GM10847 (cell line): Measurements from ENCODE around the gene RORB.

Experiments
- POLR2A ChIP-seq: IDR thresholded peaks from 2 replicates; pipeline ENCODE4 v1.6.1; 2011; ENCODE audit not compliant: insufficient read length; ENCODE audit errors: extremely low read depth

The RORB gene

GRCh38 chr9:74543145-74543544, 46.0 kb downstream of the RORB start:
- TF ChIP-seq POLR2A: no peak

- TF ChIP-seq POLR2A: no peak
Observed at GRCh38 chr9:74551266-74551665, 54.1 kb downstream of the RORB start.

GRCh38 chr9:74554751-74555419, 57.8 kb downstream of the RORB start:
- TF ChIP-seq POLR2A: no peak

GRCh38 chr9:74555565-74555964, 58.4 kb downstream of the RORB start:
- no peak for TF ChIP-seq POLR2A

DNA sequence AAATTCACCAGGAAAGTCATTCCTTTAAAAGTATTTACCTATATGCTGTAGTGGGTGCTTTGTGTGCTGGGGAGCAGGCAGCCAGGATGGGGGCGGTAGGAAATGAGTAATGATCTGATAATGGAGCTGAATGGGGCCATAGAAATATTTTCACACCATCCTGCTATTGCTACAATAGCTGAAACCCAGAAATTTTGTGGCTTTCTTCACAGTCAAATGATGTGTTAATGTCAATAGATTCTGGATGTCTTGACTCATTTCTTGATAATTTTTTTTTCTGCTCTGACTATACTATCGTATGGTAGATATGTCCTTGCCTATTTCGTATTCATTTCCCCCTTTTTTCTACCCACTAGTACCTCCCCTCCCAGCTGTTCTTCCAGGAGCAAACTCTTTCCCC, 59.5 kb downstream of the RORB start:
- TF ChIP-seq POLR2A: no peak

DNA sequence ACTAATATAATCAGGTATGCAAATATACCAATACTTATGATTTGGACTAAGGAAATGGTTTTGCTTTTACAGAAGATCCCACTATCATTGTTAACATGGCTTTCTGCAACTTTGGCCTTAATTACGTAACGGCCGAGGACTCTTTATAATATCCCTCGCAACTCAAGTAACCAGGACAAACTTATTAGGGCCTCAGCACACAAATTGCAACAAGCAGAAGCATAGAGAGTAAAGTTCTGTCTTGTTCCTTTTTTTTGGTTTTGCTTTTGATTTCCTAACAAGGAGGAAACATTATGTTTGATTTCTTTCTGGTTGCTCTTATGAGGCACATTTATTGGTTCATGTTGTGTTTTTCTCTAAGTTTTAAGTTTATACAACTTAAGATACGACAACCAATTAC, 60.4 kb downstream of the RORB start:
- TF ChIP-seq POLR2A: no peak

DNA sequence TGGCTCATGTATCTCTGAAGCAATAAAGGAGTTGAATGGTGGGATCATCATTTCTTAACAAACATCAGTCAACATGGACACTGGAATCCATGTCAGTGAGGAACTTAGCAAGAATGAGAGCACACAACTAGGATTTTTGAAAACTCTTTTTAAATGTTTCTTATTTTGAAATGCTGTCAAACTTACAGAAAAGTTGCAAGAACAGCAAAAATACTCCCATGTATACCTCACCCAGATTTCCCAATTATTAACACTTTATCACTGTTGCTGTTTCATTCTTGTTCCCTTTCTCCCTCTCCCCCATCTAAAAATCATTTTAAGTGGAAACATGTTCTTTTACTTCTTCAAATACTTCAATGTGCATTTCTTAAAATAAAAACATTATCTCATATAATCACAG, 65.5 kb downstream of the RORB start:
- TF ChIP-seq POLR2A: no peak

- no peak for TF ChIP-seq POLR2A
Observed at GRCh38 chr9:74570879-74571512, 73.9 kb downstream of the RORB start.

DNA sequence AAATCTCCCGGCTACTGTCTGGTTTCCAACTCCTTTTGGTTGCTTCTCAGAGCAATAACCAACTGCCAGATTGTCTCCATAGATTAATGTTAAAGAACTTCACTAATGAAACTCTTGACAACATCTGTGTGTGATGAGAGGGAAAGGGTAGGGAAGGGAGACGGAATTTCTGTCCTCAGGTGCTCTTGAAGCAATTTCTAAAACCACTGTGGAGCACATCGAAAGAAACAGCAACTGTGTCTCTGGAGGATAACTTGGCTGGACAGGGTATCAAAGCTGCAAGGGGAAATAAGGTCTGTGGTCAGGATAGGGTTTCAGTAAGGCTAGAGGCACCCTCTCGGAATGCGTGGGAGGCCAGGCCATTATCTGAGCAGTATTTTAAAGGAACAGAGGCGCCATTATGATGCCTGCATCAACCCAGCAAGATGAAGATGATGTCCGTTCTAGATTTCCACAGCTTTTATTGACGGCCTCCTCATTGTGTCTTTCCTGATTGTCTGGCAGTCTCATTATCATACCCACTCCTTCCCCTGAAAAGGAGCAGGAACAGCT, 76.6 kb downstream of the RORB start:
- no peak for TF ChIP-seq POLR2A

DNA sequence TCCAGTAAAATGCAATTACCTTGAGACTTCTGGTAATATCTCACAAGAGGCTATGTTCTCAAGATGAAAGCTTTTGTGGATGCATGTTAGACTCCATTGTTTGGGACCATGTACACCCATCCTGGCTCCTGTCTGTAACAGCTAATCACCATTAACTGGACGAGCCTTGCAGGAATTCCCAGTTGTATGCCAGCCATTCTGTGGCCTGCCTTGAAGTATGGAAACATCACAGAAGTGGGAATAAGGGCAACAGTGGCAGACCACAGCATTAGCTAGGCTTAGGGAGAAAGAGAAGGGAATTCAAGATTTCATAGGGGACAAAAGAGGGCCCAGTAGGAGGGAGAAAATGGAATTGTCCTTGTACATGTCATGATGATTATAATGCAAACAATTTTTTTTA, 79.0 kb downstream of the RORB start:
- TF ChIP-seq POLR2A: no peak

DNA sequence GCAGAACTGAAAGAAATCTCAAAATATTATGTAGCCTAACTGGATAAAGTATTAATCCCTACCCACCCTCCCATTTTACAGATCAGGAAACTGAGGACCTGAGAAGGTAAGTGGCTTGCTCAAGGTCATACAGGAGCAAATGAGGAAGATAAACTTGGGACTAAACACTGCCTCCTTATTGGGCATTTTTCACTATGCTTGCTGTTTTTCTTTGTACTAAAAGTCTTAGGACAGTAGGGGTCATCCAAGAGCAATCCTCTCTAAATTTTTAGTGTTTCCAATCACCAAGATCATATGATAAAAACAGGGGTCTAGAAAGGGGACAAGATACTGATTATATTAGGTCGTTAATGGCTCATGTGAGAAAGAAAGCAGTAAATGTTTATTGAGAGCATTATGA, 80.8 kb downstream of the RORB start:
- no peak for TF ChIP-seq POLR2A

DNA sequence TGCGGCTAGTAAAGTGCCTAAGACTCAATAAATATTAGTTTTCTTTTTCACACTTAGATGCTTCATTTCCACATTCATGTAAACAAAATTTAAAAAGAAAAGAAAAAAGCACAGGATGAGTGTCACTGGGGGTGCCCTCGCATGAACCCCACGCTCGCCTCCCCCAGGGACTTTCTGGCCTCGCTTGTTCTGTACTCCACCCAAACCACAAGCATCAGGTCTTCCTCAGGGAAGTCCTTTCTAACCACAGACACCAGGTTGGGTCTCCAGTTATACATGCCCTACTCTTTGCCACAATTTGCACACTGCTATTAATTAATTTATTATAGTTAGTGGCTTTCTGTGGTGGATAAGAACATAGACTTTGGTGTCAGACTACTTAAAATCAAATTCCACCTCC, 92.4 kb downstream of the RORB start:
- TF ChIP-seq POLR2A: no peak

GRCh38 chr9:74595286-74595685, 98.2 kb downstream of the RORB start:
- no peak for TF ChIP-seq POLR2A

GRCh38 chr9:74598874-74599273, 101.7 kb downstream of the RORB start:
- no peak for TF ChIP-seq POLR2A

DNA sequence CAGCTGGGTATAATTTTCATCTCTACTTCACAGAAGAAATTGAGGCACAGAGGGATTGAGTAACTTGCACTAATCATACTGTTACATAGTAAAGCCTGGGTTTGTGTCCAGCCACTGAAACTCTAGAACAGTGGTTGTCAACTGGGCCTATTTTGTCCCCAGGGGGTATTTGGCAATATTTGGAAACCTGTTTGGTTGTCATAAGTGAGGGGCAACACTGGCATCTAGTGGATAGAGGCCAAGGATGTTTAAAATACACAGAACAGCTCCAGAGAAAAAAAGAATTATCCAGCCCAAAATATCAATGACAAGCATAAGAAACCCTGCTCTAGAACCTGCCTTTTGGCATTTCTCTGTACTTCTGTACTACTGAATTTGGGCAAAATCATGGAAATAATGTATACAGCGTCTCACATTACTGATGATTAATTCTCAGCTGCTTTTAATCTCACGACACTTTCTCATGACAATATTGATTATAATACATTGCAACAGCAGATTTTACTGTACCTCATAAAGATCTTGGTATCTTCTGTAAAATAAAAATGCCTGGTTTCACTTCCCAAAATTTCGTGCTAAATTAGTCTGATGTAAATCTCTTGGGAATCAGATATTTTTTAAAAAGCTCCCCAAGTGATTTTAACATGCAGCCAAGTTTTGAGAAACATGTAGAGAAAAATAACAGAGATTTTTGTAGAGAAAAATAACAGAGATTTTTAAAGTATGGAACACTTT, 112.7 kb downstream of the RORB start:
- TF ChIP-seq POLR2A: no peak

- no peak for TF ChIP-seq POLR2A
Observed at GRCh38 chr9:74610523-74611061, 113.5 kb downstream of the RORB start.
